Gastroesophageal sphincter (tissue), 3 donors: Measurements from ENCODE around the gene TBC1D2B.
"Not testable (repeated sequence)": the region's sequence is repeated elsewhere in the genome, so short reads cannot be mapped to it uniquely, and the experiment has no call there.

Experiments
- POLR2A ChIP-seq, 2 donors: fragments of 450-650 bp; IDR thresholded peaks; one replicate each; pipeline ENCODE4 v1.6.1; 2017; ENCODE audit warnings: antibody characterized with exemption in 2 of 2, mild to moderate bottlenecking in 2 of 2, moderate library complexity in 1 of 2
- TF ChIP-seq, protein P1 (sequence below), 4 experiments: fragments of 200-600 bp in 2 of 4; fragments of 450-650 bp in 2 of 4; sonication (generic) in 1 of 4; IDR thresholded peaks; one replicate each; pipeline ENCODE4 v1.5.1; 2017 to 2019; ENCODE audit warnings: antibody characterized with exemption in 4 of 4, mild to moderate bottlenecking in 2 of 4, moderate library complexity in 2 of 4

DNA sequence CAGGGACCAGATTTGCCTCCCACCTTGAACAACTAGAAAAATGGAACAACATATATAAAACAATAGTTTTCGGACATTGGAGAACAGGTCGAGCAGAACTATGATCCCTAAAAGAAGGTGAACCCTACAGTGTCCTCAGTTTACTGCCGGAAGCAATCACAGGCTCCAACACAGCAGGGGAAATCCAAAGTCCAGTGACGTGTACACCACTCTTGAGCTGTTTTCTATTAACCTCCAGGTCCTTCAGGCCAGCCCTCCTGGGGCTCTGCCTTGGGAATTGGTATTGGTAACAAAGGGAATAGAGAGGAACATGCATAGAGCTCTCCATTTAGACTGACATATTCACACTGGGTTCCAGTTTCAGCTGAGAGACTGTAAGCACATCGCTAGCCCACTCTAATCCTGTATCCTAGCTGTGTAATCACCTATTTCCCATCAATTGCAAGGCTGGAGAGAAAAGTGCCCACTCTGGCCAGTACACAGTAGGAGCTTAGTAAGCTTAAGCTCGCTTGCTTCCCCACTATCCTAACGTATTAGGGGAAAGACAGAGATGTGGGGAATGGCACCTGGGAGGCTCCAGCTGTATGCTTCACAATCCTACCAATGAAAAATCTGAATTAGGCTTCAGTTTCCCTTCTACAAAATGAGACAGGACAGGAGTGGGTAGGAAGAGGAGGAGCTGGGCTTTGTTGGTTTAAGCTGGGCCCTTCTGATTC, 118.6 kb downstream of the TBC1D2B start:
- TF ChIP-seq, protein P1, sequence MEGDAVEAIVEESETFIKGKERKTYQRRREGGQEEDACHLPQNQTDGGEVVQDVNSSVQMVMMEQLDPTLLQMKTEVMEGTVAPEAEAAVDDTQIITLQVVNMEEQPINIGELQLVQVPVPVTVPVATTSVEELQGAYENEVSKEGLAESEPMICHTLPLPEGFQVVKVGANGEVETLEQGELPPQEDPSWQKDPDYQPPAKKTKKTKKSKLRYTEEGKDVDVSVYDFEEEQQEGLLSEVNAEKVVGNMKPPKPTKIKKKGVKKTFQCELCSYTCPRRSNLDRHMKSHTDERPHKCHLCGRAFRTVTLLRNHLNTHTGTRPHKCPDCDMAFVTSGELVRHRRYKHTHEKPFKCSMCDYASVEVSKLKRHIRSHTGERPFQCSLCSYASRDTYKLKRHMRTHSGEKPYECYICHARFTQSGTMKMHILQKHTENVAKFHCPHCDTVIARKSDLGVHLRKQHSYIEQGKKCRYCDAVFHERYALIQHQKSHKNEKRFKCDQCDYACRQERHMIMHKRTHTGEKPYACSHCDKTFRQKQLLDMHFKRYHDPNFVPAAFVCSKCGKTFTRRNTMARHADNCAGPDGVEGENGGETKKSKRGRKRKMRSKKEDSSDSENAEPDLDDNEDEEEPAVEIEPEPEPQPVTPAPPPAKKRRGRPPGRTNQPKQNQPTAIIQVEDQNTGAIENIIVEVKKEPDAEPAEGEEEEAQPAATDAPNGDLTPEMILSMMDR (IDR thresholded peaks at IDR 0.05) = not testable (repeated sequence)
- not testable (repeated sequence) for TF ChIP-seq POLR2A (IDR thresholded peaks at IDR 0.05)
